ENCODE measurements around the gene PLEKHJ1.

DNA sequence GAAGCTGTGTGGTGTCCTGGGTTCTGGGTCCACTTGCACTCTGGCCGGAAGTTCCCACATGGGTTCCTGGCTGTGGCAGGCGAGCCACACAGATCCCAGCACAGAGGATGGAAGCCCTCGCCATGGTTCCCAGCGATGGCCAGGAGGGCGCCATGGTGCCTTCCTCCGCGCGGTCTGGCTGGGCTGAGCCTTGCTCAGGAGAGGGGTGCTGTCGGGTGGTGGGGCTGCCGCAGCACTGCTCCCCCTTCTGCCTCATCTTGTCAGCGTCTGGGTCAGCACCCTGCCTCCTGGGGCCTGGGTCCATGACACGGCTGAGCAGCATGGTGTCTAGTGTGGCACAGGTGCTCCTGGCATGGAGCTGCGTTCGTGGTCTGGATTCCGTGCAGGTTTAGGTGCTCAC lies 38.9 kb downstream of the PLEKHJ1 start:
- TF ChIP-seq POLR2AphosphoS5 (IDR thresholded peaks at IDR 0.05; ENCODE audit: low read depth, low read length) (no peak), POLR2A (IDR thresholded peaks at IDR 0.05; ENCODE audit: low read depth, low read length) (no peak), TAF1 (IDR thresholded peaks at IDR 0.05; ENCODE audit: borderline replicate concordance, low read depth, low read length) (no peak)
